HG03521 (cell line): Measurements from ENCODE around the gene LTB4R.

ENCODE experiments used
- ATAC-seq: cut with Tn5 transposase; IDR thresholded peaks from one replicate; pipeline ENCODE4 v1.9.1; 2021; ENCODE audit warnings: mild to moderate bottlenecking, moderate library complexity; ENCODE audit not compliant: unreplicated experiment

Gene LTB4R

GRCh38 chr14:24366721-24367513 lies 55.6 kb downstream of the LTB4R start:
- ATAC-seq, result peak; percentile 42
